GM12878 (cell line): ENCODE results near the gene ADAMTS19. TPM values are rescaled to one million over a fixed set of nuclear protein-coding genes. Genes with fewer than 3 reads are reported as not detected.

Experiments used
- ATAC-seq: fragments of 200-7000 bp; cut with Tn5 transposase; 3 replicates; pipeline ENCODE4 v1.9.1; 2020; ENCODE audit warnings: mild to moderate bottlenecking, moderate library complexity
- BruUV-seq: library from RNA; stranded (reverse); fragments of 400-500 nt; replicated peaks from 2 replicates; lab custom pipeline; 2021; lab: Mats Ljungman, UMichigan
- CTCF ChIA-PET: fragments of 300-600 bp; sonication (Branson Sonifier 250); formaldehyde crosslinking; extraction: SDS; loops from one replicate; lab custom pipeline; 2021; ENCODE audit warnings: inconsistent platforms; lab: Yijun Ruan, JAX
- POLR2A ChIA-PET: fragments of 350-600 bp; formaldehyde crosslinking; extraction: SDS; loops from one replicate; lab custom pipeline; 2021; ENCODE audit warnings: inconsistent platforms; lab: Charles Lee
- RAD21 ChIA-PET: fragments of 300-600 bp; sonication (Branson Sonifier 250); formaldehyde crosslinking; loops from one replicate; lab custom pipeline; 2023; ENCODE audit warnings: antibody characterized with exemption; ENCODE audit not compliant: unreplicated experiment; lab: Charles Lee
- SMC1A ChIA-PET: fragments of 300-600 bp; sonication (Branson Sonifier 250); formaldehyde crosslinking; loops from one replicate; lab custom pipeline; 2023; ENCODE audit not compliant: unreplicated experiment, uncharacterized antibody; lab: Charles Lee
- DNase-seq: peaks from one replicate; pipeline ENCODE4 v3.0.0-alpha.2; 2011; ENCODE audit warnings: low read depth, low spot score
- FAIRE-seq: peaks from 3 replicates; lab custom pipeline; 2011; peaks lifted over from hg19 to GRCh38; lab: Jason Lieb, UNC
- H2AFZ ChIP-seq: 2 replicates; pipeline ENCODE4 v1.6.0; 2011; ENCODE audit warnings: low read depth, low read length, control low read depth; ENCODE audit not compliant: control insufficient read depth
- H3K27ac ChIP-seq: 2 replicates; pipeline ENCODE4 v1.5.1; 2011; ENCODE audit warnings: control low read depth; ENCODE audit not compliant: control insufficient read depth, insufficient read depth
- H3K27me3 ChIP-seq, 2 experiments: replicated peaks in 1 of 2; 2 replicates each; pipeline versions ENCODE4 v1.6.0 to v1.6.1; 2011; ENCODE audit warnings: low read length in 1 of 2; ENCODE audit not compliant: control insufficient read depth in 2 of 2, insufficient read depth in 2 of 2
- H3K36me3 ChIP-seq, 2 experiments: 2 replicates each; pipeline ENCODE4 v1.5.1; 2011; ENCODE audit warnings: low read length in 1 of 2; ENCODE audit not compliant: control insufficient read depth in 2 of 2, insufficient read depth in 2 of 2
- H3K4me1 ChIP-seq: 2 replicates; pipeline ENCODE4 v1.6.1; 2011; ENCODE audit warnings: mild to moderate bottlenecking, low read length, moderate library complexity, mixed read lengths; ENCODE audit not compliant: control insufficient read depth, insufficient read depth
- H3K4me2 ChIP-seq: 2 replicates; pipeline ENCODE4 v1.6.0; 2011; ENCODE audit warnings: control low read depth; ENCODE audit not compliant: control insufficient read depth, insufficient read depth
- H3K4me3 ChIP-seq: fragments of 200-600 bp; sonication (generic); 2 replicates; pipeline ENCODE4 v1.5.1; 2016
- H3K79me2 ChIP-seq: 2 replicates; pipeline ENCODE4 v1.6.0; 2011; ENCODE audit warnings: low read length; ENCODE audit not compliant: control insufficient read depth, insufficient read depth
- H3K9ac ChIP-seq: 2 replicates; pipeline ENCODE4 v1.8.0; 2011; ENCODE audit warnings: low read length, control low read depth, mixed read lengths; ENCODE audit not compliant: control insufficient read depth, insufficient read depth
- H3K9me3 ChIP-seq: replicated peaks from 3 replicates; pipeline ENCODE4 v1.5.1; 2011; ENCODE audit warnings: mild to moderate bottlenecking, low read length; ENCODE audit not compliant: control insufficient read depth, insufficient read depth
- H4K20me1 ChIP-seq: 2 replicates; pipeline ENCODE4 v1.6.0; 2011; ENCODE audit not compliant: control insufficient read depth, insufficient read depth
- ATF3 ChIP-seq: IDR thresholded peaks from 2 replicates; pipeline ENCODE4 v1.6.1; 2011; ENCODE audit warnings: low read depth, mild to moderate bottlenecking, low read length, moderate library complexity, borderline replicate concordance; ENCODE audit errors: extremely low read depth
- EED ChIP-seq: sonication (generic); IDR thresholded peaks from 2 replicates; pipeline ENCODE4 v1.6.1; 2016; ENCODE audit warnings: antibody characterized with exemption, low read depth
- GATAD2B ChIP-seq: fragments of 450-650 bp; conservative IDR thresholded peaks from 2 replicates; pipeline ENCODE4 v1.6.1; 2017; ENCODE audit warnings: low read depth, mild to moderate bottlenecking, moderate library complexity
- MTA2 ChIP-seq: fragments of 450-650 bp; IDR thresholded peaks from 2 replicates; pipeline ENCODE4 v1.6.1; 2016; ENCODE audit warnings: low read depth, mild to moderate bottlenecking, moderate library complexity
- MTA3 ChIP-seq: IDR thresholded peaks from 2 replicates; pipeline ENCODE4 v1.6.1; 2012; ENCODE audit warnings: low read length, inconsistent platforms, borderline replicate concordance
- RBBP5 ChIP-seq: fragments of 200-600 bp; sonication (generic); conservative IDR thresholded peaks from 2 replicates; pipeline ENCODE4 v1.6.1; 2016
- SMAD5 ChIP-seq: IDR thresholded peaks from 2 replicates; pipeline ENCODE4 v1.6.1; 2016; ENCODE audit warnings: antibody characterized with exemption, low read depth
- ZBTB33 ChIP-seq: fragments of 450-650 bp; IDR thresholded peaks from 2 replicates; pipeline ENCODE4 v1.6.1; 2017; ENCODE audit warnings: mild to moderate bottlenecking
- in situ Hi-C: fragments of 300-500 bp; cut with MboI; formaldehyde crosslinking; loops from 9 replicates; pipeline ENCODE4 v1.14.3; 2018; ENCODE audit warnings: mixed read lengths
- intact Hi-C: fragments of 100-400 bp; cut with micrococcal nuclease; formaldehyde crosslinking; loops from one replicate; pipeline ENCODE4 v1.14.2; 2022; ENCODE audit not compliant: unreplicated experiment
- polyA plus RNA-seq, 11 experiments: library from polyadenylated mRNA; depleted of rRNA in 4 of 11; unstranded in 6 of 11; stranded (reverse) in 5 of 11; fragments of >200 nt; fragmentation: Nextera tagmentation in 4 of 11; fragmentation: Illumina TruSeq in 1 of 11; extraction: Ambion mirVana in 4 of 11; extraction: Trizol in 1 of 11; gene quantifications; 1 replicate in 1 of 11; 2 replicates in 10 of 11; pipeline versions ENCODE4 v1.2.1 to v1.2.3, GENCODE V29; 2011 to 2016; ENCODE audit warnings: inconsistent platforms in 2 of 11, missing spikeins in 2 of 11, low read depth in 1 of 11
- total RNA-seq, 4 experiments: library from RNA; depleted of rRNA in 3 of 4; stranded (reverse); fragments of >200 nt in 3 of 4; fragmentation: Illumina TruSeq in 1 of 4; extraction: Trizol in 1 of 4; gene quantifications; 2 replicates each; pipeline versions ENCODE4 v1.2.1 to v1.2.3, GENCODE V29; 2013 to 2021
- TF ChIP-seq, protein P1 (sequence below): IDR thresholded peaks from 2 replicates; pipeline ENCODE4 v1.6.1; 2012; ENCODE audit warnings: mild to moderate bottlenecking, low read depth, low read length
- TF ChIP-seq, protein P2 (sequence below): fragments of 450-650 bp; IDR thresholded peaks from 2 replicates; pipeline ENCODE4 v1.6.1; 2014; ENCODE audit warnings: mild to moderate bottlenecking
- TF ChIP-seq, protein P3 (sequence below): fragments of 450-650 bp; IDR thresholded peaks from 2 replicates; pipeline ENCODE4 v1.6.1; 2018; ENCODE audit warnings: borderline replicate concordance, mild to moderate bottlenecking; ENCODE audit not compliant: partially characterized antibody

The ADAMTS19 gene
- total and polyA plus RNA-seq, 10 of the 15 experiments (the other 5 are each of a cell fraction or from before 2014, with no cell fraction given): not detected

DNA sequence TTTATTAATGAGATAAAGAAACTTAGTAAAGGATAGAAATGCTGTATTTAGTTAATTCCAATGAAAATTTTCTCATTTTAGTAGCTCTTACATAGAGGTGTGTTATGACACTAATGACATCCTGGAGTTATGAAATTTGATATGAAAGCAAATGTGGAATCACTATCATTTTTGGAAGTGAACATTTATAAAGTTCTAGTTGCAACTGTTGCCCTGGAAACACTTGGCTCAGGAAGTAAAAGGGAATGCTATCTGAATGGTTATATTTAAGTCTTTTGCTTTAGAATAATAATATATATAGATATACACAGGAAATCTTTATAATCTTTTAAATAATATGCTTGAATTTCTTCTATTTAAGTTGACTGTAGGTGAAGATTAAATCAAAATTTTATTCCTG is 16.7 kb downstream of the ADAMTS19 start:
- no TSS peak for BruUV-seq
- H4K20me1 ChIP-seq: no peaks in the 10 kb centered on the region
- DNase-seq: no peak
- ChIA-PET RAD21 (no interaction called here), CTCF (interaction anchor here (1.0 kb wide), 1 partner anchor 36 kb away, joined by 3 read pairs; no protein-coding TSS in a partner anchor), POLR2A (no interaction called here), SMC1A (interaction anchor here (0.8 to 1.1 kb wide), 2 partner anchors 20 to 571 kb away, joined by 3 read pairs; no protein-coding TSS in a partner anchor)
- in situ Hi-C loops: no loop called here
- H2AFZ ChIP-seq: no peak overlapping the region
- H3K4me1 ChIP-seq: no peaks in the 10 kb centered on the region
- H3K4me2 ChIP-seq: no peak overlapping the region
- H3K9ac ChIP-seq: no peak overlapping the region
- H3K27me3 ChIP-seq: no peaks in the 10 kb centered on the region
- H3K79me2 ChIP-seq: no peaks in the 10 kb centered on the region
- FAIRE-seq: no peak
- H3K9me3 ChIP-seq: no peaks in the 10 kb centered on the region
- H3K27ac ChIP-seq: no peak overlapping the region
- no peak overlapping the region for H3K4me3 ChIP-seq
- no peaks in the 10 kb centered on the region for H3K36me3 ChIP-seq
- no peak for ATAC-seq
- intact Hi-C loops: no loop called here
- TF ChIP-seq MTA2: no peak
- no peak for TF ChIP-seq MTA3
- TF ChIP-seq, protein P1, sequence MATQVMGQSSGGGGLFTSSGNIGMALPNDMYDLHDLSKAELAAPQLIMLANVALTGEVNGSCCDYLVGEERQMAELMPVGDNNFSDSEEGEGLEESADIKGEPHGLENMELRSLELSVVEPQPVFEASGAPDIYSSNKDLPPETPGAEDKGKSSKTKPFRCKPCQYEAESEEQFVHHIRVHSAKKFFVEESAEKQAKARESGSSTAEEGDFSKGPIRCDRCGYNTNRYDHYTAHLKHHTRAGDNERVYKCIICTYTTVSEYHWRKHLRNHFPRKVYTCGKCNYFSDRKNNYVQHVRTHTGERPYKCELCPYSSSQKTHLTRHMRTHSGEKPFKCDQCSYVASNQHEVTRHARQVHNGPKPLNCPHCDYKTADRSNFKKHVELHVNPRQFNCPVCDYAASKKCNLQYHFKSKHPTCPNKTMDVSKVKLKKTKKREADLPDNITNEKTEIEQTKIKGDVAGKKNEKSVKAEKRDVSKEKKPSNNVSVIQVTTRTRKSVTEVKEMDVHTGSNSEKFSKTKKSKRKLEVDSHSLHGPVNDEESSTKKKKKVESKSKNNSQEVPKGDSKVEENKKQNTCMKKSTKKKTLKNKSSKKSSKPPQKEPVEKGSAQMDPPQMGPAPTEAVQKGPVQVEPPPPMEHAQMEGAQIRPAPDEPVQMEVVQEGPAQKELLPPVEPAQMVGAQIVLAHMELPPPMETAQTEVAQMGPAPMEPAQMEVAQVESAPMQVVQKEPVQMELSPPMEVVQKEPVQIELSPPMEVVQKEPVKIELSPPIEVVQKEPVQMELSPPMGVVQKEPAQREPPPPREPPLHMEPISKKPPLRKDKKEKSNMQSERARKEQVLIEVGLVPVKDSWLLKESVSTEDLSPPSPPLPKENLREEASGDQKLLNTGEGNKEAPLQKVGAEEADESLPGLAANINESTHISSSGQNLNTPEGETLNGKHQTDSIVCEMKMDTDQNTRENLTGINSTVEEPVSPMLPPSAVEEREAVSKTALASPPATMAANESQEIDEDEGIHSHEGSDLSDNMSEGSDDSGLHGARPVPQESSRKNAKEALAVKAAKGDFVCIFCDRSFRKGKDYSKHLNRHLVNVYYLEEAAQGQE: no peak
- TF ChIP-seq, protein P2, sequence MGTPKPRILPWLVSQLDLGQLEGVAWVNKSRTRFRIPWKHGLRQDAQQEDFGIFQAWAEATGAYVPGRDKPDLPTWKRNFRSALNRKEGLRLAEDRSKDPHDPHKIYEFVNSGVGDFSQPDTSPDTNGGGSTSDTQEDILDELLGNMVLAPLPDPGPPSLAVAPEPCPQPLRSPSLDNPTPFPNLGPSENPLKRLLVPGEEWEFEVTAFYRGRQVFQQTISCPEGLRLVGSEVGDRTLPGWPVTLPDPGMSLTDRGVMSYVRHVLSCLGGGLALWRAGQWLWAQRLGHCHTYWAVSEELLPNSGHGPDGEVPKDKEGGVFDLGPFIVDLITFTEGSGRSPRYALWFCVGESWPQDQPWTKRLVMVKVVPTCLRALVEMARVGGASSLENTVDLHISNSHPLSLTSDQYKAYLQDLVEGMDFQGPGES: no peak
- TF ChIP-seq SMAD5: no peak
- TF ChIP-seq ATF3: no peak
- no peak for TF ChIP-seq EED
- no peak for TF ChIP-seq RBBP5
- TF ChIP-seq GATAD2B: no peak
- no peak for TF ChIP-seq ZBTB33
- TF ChIP-seq, protein P3, sequence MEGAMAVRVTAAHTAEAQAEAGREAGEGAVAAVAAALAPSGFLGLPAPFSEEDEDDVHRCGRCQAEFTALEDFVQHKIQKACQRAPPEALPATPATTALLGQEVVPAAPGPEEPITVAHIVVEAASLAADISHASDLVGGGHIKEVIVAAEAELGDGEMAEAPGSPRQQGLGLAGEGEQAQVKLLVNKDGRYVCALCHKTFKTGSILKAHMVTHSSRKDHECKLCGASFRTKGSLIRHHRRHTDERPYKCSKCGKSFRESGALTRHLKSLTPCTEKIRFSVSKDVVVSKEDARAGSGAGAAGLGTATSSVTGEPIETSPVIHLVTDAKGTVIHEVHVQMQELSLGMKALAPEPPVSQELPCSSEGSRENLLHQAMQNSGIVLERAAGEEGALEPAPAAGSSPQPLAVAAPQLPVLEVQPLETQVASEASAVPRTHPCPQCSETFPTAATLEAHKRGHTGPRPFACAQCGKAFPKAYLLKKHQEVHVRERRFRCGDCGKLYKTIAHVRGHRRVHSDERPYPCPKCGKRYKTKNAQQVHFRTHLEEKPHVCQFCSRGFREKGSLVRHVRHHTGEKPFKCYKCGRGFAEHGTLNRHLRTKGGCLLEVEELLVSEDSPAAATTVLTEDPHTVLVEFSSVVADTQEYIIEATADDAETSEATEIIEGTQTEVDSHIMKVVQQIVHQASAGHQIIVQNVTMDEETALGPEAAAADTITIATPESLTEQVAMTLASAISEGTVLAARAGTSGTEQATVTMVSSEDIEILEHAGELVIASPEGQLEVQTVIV: no peak
